Mammary epithelial cell (primary cell): ENCODE measurements around the gene PBXIP1.

Experiments used
- EZH2 ChIP-seq: IDR thresholded peaks from 2 replicates; pipeline ENCODE4 v1.6.1; 2012; ENCODE audit warnings: low read length, inconsistent platforms, borderline replicate concordance
- TF ChIP-seq, protein P1 (sequence below), 2 donors: IDR thresholded peaks in 1 of 2; conservative IDR thresholded peaks in 1 of 2; 2 replicates each; pipeline ENCODE4 v1.5.1; 2011 to 2012; ENCODE audit warnings: inconsistent platforms in 2 of 2, low read length in 2 of 2, mild to moderate bottlenecking in 2 of 2, control low read depth in 1 of 2, low read depth in 1 of 2; ENCODE audit not compliant: insufficient read depth in 1 of 2; ENCODE audit errors: extremely low read depth in 1 of 2

DNA sequence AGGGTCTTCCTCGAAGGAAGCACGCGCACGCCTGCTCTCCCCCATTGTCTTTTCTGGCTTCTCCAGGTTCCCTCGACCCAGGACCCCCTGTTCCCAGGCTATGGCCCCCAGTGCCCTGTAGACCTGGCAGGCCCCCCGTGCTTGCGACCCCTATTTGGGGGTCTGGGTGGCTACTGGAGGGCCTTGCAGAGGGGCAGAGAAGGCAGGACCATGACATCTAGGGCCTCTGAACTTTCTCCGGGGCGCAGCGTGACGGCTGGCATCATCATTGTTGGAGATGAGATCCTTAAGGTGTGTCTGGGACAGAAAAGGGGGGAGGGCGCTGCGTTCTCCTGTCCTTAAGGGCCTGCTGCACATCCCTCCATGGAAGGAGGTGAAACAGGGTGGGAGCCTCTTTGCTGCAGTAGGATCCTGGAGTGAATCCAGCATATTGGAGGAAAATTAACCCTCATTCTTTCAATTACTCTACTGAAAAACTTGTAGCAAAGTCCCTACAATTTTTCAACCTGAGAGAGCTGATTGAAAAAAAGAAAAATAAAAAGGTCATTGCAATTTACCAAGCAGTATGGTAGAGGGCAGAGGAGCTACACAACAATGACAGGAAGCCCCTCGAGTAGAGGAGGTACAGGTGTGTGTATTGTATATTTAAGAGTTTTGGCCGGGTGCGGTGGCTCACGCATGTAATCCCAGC is 28.0 kb upstream of the PBXIP1 start:
- TF ChIP-seq, protein P1, sequence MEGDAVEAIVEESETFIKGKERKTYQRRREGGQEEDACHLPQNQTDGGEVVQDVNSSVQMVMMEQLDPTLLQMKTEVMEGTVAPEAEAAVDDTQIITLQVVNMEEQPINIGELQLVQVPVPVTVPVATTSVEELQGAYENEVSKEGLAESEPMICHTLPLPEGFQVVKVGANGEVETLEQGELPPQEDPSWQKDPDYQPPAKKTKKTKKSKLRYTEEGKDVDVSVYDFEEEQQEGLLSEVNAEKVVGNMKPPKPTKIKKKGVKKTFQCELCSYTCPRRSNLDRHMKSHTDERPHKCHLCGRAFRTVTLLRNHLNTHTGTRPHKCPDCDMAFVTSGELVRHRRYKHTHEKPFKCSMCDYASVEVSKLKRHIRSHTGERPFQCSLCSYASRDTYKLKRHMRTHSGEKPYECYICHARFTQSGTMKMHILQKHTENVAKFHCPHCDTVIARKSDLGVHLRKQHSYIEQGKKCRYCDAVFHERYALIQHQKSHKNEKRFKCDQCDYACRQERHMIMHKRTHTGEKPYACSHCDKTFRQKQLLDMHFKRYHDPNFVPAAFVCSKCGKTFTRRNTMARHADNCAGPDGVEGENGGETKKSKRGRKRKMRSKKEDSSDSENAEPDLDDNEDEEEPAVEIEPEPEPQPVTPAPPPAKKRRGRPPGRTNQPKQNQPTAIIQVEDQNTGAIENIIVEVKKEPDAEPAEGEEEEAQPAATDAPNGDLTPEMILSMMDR (conservative IDR thresholded peaks at IDR 0.05 in 1 of 2, IDR thresholded peaks at IDR 0.05 in 1 of 2; ENCODE audit: extremely low read depth in 1 of 2, insufficient read depth in 1 of 2, low read depth in 1 of 2, low read length in 2 of 2) = no peak
- no peak for TF ChIP-seq EZH2
